HFF-Myc (cell line): ENCODE results near the gene ARHGAP9.

ENCODE experiments used
- DNase-seq: peaks from one replicate; pipeline ENCODE4 v3.0.0-alpha.2; 2011; ENCODE audit warnings: low read depth; ENCODE audit errors: extremely low read depth
- H3K4me3 ChIP-seq: replicated peaks from 2 replicates; pipeline ENCODE4 v1.5.1; 2011; ENCODE audit warnings: low read depth, mild to moderate bottlenecking, control low read depth, low read length
- TF ChIP-seq, protein P1 (sequence below): IDR thresholded peaks from 2 replicates; pipeline ENCODE4 v1.5.1; 2012; ENCODE audit warnings: mild to moderate bottlenecking, low read depth, low read length, control low read depth; ENCODE audit errors: missing control alignments

ARHGAP9 gene

GRCh38 chr12:57456737-57457490, 22.8 kb downstream of the ARHGAP9 start:
- H3K4me3 ChIP-seq = no peak overlapping the region
- no peak for DNase-seq
- TF ChIP-seq, protein P1, sequence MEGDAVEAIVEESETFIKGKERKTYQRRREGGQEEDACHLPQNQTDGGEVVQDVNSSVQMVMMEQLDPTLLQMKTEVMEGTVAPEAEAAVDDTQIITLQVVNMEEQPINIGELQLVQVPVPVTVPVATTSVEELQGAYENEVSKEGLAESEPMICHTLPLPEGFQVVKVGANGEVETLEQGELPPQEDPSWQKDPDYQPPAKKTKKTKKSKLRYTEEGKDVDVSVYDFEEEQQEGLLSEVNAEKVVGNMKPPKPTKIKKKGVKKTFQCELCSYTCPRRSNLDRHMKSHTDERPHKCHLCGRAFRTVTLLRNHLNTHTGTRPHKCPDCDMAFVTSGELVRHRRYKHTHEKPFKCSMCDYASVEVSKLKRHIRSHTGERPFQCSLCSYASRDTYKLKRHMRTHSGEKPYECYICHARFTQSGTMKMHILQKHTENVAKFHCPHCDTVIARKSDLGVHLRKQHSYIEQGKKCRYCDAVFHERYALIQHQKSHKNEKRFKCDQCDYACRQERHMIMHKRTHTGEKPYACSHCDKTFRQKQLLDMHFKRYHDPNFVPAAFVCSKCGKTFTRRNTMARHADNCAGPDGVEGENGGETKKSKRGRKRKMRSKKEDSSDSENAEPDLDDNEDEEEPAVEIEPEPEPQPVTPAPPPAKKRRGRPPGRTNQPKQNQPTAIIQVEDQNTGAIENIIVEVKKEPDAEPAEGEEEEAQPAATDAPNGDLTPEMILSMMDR = no peak

DNA sequence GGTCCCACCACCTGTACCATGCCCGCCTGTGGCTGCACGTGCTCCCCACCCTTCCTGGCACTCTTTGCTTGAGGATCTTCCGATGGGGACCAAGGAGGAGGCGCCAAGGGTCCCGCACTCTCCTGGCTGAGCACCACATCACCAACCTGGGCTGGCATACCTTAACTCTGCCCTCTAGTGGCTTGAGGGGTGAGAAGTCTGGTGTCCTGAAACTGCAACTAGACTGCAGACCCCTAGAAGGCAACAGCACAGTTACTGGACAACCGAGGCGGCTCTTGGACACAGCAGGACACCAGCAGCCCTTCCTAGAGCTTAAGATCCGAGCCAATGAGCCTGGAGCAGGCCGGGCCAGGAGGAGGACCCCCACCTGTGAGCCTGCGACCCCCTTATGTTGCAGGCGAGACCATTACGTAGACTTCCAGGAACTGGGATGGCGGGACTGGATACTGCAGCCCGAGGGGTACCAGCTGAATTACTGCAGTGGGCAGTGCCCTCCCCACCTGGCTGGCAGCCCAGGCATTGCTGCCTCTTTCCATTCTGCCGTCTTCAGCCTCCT, 23.4 kb downstream of the ARHGAP9 start:
- TF ChIP-seq, protein P1 = peak; percentile 75
- no peak overlapping the region for H3K4me3 ChIP-seq
- no peak for DNase-seq

DNA sequence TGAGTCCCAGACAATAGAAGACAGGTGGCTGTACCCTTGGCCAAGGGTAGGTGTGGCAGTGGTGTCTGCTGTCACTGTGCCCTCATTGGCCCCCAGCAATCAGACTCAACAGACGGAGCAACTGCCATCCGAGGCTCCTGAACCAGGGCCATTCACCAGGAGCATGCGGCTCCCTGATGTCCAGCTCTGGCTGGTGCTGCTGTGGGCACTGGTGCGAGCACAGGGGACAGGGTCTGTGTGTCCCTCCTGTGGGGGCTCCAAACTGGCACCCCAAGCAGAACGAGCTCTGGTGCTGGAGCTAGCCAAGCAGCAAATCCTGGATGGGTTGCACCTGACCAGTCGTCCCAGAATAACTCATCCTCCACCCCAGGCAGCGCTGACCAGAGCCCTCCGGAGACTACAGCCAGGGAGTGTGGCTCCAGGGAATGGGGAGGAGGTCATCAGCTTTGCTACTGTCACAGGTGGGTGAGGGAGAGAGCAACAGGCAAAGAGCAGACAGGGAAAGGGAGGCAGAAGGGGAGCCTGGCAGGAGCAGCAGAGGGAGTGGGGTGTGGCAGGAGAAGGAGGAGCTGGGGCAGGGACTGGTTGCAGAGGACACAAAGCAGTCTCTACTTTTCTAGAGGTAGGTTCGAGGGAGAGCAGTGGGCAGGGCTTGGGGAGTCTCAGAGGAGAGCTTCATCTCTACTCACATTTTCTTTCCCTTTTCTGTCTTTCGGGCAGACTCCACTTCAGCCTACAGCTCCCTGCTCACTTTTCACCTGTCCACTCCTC, 24.1 kb downstream of the ARHGAP9 start:
- DNase-seq = no peak
- no peak overlapping the region for H3K4me3 ChIP-seq
- TF ChIP-seq, protein P1 = no peak

DNA sequence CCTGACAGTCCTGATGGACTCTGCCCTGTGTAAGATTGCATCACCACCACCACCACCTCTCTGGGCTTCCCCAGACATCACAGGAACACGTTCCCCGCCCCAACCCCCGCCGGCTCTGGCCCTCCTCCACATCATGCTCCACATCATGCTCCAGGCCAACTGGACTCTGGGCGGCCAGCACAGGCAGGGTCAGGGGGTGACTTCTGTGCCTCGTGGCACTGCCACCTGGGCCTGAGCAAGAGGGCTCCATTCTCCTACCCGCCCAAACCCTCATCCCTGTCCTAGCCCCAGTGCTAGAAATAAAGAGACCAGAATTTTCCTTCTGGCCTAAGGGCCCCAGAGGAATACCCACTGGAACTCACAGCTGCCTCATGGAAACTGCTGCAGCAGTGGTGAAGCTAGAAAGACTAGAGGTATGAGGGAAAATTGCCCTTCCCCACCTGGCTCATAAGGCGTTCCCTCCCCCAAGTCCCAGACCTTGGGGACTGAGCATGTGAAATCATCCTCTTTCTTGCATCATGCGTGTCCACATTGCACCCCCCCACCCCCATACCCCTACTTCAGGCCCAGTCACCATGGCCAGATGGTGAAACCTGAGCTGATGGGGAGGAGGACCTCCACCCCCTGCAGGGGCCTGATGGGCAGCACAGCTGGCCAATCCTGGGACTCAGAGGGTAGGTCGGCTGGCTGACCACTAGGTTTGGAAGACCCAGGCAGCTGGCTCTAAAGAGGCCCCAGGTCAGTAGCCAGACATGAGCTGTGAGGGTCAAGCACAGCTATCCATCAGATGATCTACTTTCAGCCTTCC, 24.9 kb downstream of the ARHGAP9 start, which contains the start of gene INHBE:
TSS of gene INHBE (plus strand) at position 742 of the 808 bp plus-strand sequence. CDS start 230 bp downstream, outside the sequence.
- TF ChIP-seq, protein P1 = no peak
- no peak for DNase-seq
- H3K4me3 ChIP-seq = no peak within 1 kb of the TSS

GRCh38 chr12:57454213-57454565, 25.5 kb downstream of the ARHGAP9 start:
- TF ChIP-seq, protein P1 = no peak
- DNase-seq = no peak
- no peak overlapping the region for H3K4me3 ChIP-seq

DNA sequence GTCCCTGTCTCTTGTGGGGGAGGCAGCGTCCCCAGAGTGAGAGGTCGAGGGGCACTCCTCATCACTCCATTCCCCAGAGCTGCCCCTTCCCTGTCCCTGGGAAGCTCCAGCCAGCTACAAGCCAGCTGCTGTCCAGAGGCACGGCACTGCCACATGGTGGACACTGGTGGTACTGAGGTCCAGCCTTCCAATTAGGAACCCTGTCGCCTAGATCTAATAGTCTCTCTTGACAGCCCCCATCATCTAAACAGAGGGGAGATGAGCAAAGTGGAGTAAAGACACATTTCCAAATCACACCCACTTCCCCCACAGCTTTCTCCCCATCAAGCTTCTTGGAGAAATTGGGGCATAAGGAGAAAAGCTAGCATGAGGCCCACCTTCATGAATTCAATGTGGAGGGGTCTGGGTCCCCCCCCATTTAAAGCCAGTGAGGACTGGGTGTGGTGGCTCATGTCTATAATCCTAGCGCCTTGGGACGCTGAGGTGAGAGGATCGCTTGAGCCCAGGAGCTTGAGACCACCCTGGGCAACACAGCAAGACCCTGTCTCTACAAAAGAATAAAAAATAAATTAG, 26.6 kb downstream of the ARHGAP9 start:
- TF ChIP-seq, protein P1 = peak; percentile 96
- no peak for DNase-seq
- no peak overlapping the region for H3K4me3 ChIP-seq
